SH-SY5Y (cell line): ENCODE results near the gene ZDHHC14.

Experiments
- GATA2 ChIP-seq: IDR thresholded peaks from 2 replicates; pipeline ENCODE4 v1.6.1; 2011; ENCODE audit warnings: mild to moderate bottlenecking, low read depth, low read length
- GATA3 ChIP-seq: IDR thresholded peaks from 2 replicates; pipeline ENCODE4 v1.6.1; 2011; ENCODE audit warnings: low read depth, mild to moderate bottlenecking, low read length, moderate library complexity

GRCh38 chr6:157538168-157538567 is 157.2 kb downstream of the ZDHHC14 start:
- TF ChIP-seq GATA2 (no peak), GATA3 (no peak)
